Urinary bladder (tissue), 4 donors: Measurements from ENCODE around the gene SHLD1. TPM values are rescaled to one million over a fixed set of nuclear protein-coding genes. Genes with fewer than 3 reads are reported as not detected.

Experiments
- DNase-seq: peaks from one replicate; pipeline ENCODE4 v3.0.0-alpha.2; 2015; ENCODE audit errors: extremely low spot score
- H3K27ac ChIP-seq: one replicate; pipeline ENCODE4 v1.5.1; 2013; ENCODE audit warnings: low read depth, mild to moderate bottlenecking, moderate library complexity
- H3K36me3 ChIP-seq: one replicate; pipeline ENCODE4 v1.6.1; 2013; ENCODE audit warnings: mild to moderate bottlenecking, moderate library complexity; ENCODE audit not compliant: insufficient read depth
- H3K4me1 ChIP-seq: one replicate; pipeline ENCODE4 v1.6.1; 2013; ENCODE audit warnings: mild to moderate bottlenecking, moderate library complexity; ENCODE audit not compliant: insufficient read depth
- H3K4me3 ChIP-seq: one replicate; pipeline ENCODE4 v1.5.1; 2013; ENCODE audit warnings: low read depth, low read length
- WGBS: extraction: QIAGEN DNeasy Blood & Tissue Kit; methylation state at CpG from one replicate; pipeline ENCODE4 v1.1.7; 2013; 5-methylcytosine and 5-hydroxymethylcytosine counted together
- polyA plus RNA-seq: library from polyadenylated mRNA; stranded (reverse); fragments of 200-250 nt; gene quantifications from one replicate; pipeline ENCODE4 v1.2.3, GENCODE V29; 2013
- small RNA-seq: library from RNA; depleted of rRNA; stranded (forward); fragments of <200 nt; gene quantifications from one replicate; pipeline ENCODE3, GENCODE V24; 2014
- total RNA-seq: library from RNA; depleted of rRNA; stranded (reverse); fragments of >200 nt; gene quantifications from one replicate; pipeline ENCODE4 v1.2.3, GENCODE V29; 2014
- donor health status: healthy with polysubstance abuse.
- donor health status: healthy.

The SHLD1 gene
- total and polyA plus RNA-seq, 2 donors, result 3.6 to 6.5 TPM

- no peaks in the 10 kb centered on the region for H3K36me3 ChIP-seq
- H3K27ac ChIP-seq, result no peak overlapping the region
- H3K4me3 ChIP-seq, result no peak overlapping the region
- no peak for DNase-seq
- 87% methylated on average over 2 of the region's 2 CpGs for WGBS
- no peaks in the 10 kb centered on the region for H3K4me1 ChIP-seq
Observed at GRCh38 chr20:5895626-5896025, 145.4 kb downstream of the SHLD1 start.

- no peak for DNase-seq
- no peak overlapping the region for H3K4me3 ChIP-seq
- H3K36me3 ChIP-seq, result no peaks in the 10 kb centered on the region
- WGBS, result 46% methylated on average over 1 of the region's 1 CpG
- no peak overlapping the region for H3K27ac ChIP-seq
- no peaks in the 10 kb centered on the region for H3K4me1 ChIP-seq
Observed at GRCh38 chr20:5899444-5899843, 149.2 kb downstream of the SHLD1 start.

DNA sequence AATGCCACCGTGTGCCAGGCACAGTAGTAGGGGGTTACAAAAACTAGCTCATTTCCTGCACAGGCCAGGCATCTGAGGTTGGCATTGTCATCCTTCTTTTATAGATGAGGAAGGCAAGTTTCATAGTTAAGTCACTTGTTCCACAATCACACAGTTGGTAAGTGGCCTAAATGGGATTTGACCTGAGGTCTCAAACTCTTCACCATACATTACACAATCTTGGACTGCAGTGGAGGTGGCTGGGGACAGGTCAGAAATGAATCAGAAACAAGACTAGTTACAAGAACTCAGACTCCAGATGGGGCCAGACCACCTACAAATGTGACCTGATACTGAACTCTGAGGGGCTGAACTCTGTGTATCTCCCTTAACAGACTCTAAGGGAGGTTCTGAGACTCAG lies 150.7 kb downstream of the SHLD1 start:
- WGBS, result 81% methylated on average over 1 of the region's 1 CpG
- no peaks in the 10 kb centered on the region for H3K4me1 ChIP-seq

GRCh38 chr20:5908981-5909380 lies 158.8 kb downstream of the SHLD1 start:
- WGBS, result 74% methylated on average over 2 of the region's 2 CpGs
- no peak overlapping the region for H3K4me3 ChIP-seq
- DNase-seq, result no peak
- H3K36me3 ChIP-seq, result no peaks in the 10 kb centered on the region
- no peak overlapping the region for H3K27ac ChIP-seq
- H3K4me1 ChIP-seq, result no peaks in the 10 kb centered on the region

More for the DNA sequence above, 150.7 kb downstream of the SHLD1 start:
- Histone ChIP-seq H3K27ac (no peak overlapping the region), H3K36me3 (no peaks in the 10 kb centered on the region), H3K4me3 (no peak overlapping the region)
- no peak for DNase-seq

GRCh38 chr20:5910186-5910585 lies 160.0 kb downstream of the SHLD1 start:
- Histone ChIP-seq H3K27ac (no peak overlapping the region), H3K4me3 (no peak overlapping the region), H3K36me3 (no peaks in the 10 kb centered on the region), H3K4me1 (no peaks in the 10 kb centered on the region)
- WGBS, result 63% methylated on average over 6 of the region's 6 CpGs
- no peak for DNase-seq

DNA sequence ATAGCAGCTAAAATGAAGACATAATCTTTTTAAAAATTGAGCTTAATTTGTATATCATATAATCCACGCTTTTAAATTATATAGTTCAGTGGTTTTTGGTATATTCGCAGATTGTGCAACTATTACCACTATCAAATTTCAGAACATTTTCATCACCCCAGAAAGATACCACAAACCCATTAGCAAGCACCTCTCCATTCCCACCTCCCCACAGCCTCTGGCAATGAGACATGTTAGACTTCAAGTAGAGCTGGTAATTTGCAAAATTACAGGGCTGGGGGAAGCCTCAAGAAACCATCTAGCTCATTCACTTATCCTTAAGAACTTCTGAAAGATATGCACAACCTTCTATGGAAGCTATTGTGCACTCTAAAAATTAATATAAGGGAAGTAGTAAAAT lies 163.0 kb downstream of the SHLD1 start:
- 96% methylated on average over 2 of the region's 2 CpGs for WGBS
- no peaks in the 10 kb centered on the region for H3K4me1 ChIP-seq
- no peak overlapping the region for H3K27ac ChIP-seq
- no peak overlapping the region for H3K4me3 ChIP-seq
- no peaks in the 10 kb centered on the region for H3K36me3 ChIP-seq
- DNase-seq, result no peak

Small RNA genes lying within 50 kb of the gene (small RNA-seq; reads per million reads assigned to genes)
- gene RNU1-55P, result not detected

Other genes with a start within 250 kb of the SHLD1 start
- 70.5 TPM for gene GPCPD1, start 139.4 kb upstream of the SHLD1 start, total RNA-seq
- 22.5 TPM for gene GPCPD1, start 139.4 kb upstream of the SHLD1 start, polyA plus RNA-seq
- gene CHGB, start 161.1 kb downstream of the SHLD1 start, total RNA-seq, result 3.5 TPM
- 13.1 TPM for gene CHGB, start 161.1 kb downstream of the SHLD1 start, polyA plus RNA-seq
- gene TRMT6, start 200.1 kb downstream of the SHLD1 start, total RNA-seq, result 5.6 TPM
- 9.3 TPM for gene TRMT6, start 200.1 kb downstream of the SHLD1 start, polyA plus RNA-seq
- 10.7 TPM for gene MCM8, start 200.3 kb downstream of the SHLD1 start, total RNA-seq
- gene MCM8, start 200.3 kb downstream of the SHLD1 start, polyA plus RNA-seq, result 5.4 TPM